AG08395 (cell line): ENCODE measurements around the gene ROR1.

Experiments
- DNase-seq: peaks from one replicate; pipeline ENCODE4 v3.0.0; 2012; ENCODE audit warnings: mixed read lengths, low spot score

The ROR1 gene

DNA sequence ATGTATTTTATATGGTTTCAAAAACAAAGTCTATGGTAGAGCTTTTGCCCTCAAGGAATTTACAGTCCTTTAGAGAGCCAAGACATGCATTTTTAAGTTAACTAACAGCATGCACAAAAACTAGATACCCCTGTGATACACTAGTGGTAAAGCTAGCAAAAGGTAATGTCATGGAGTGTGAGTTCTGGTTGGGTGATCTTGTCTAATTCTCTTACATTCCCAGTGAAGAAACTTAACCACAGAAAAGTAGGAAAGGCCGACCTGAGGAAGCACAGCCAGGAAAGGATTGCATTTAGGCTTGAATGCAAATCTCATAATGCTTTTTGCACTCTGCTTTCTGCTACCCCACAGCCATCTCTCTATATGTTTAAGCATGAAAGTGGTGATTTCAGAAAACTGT lies 202.2 kb downstream of the ROR1 start:
- DNase-seq: no peak

DNA sequence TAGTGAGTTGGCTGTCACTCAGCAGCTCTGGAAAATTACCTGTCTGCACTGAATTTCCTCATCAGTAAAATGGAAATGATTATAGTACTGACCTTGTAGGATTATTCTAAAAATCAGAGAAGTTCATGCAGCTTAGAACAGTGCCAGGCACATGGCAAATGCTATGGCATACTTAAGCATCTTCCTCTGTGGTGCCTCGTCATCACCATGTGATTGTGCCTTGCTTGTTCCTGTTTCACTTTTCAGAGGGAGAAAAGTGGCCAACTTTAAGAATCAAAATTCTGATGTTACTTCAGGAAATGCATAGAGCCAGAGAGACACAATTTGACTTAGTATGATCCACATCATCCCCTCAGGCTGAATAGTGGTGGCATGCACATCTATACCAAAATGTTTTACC lies 203.6 kb downstream of the ROR1 start:
- DNase-seq: no peak

- DNase-seq: no peak
Measured at GRCh38 chr1:63980740-63981407, 207.1 kb downstream of the ROR1 start.

GRCh38 chr1:63981408-63981773 lies 207.6 kb downstream of the ROR1 start:
- no peak for DNase-seq

GRCh38 chr1:63982201-63982600 lies 208.4 kb downstream of the ROR1 start:
- no peak for DNase-seq

GRCh38 chr1:63983391-63984256 lies 209.8 kb downstream of the ROR1 start:
- DNase-seq: no peak

GRCh38 chr1:63984257-63984929 lies 210.6 kb downstream of the ROR1 start:
- peak; percentile 47 for DNase-seq

- DNase-seq: no peak
Measured at GRCh38 chr1:63984930-63985290, 211.1 kb downstream of the ROR1 start.

- peak; percentile 72 for DNase-seq
Measured at GRCh38 chr1:63987014-63987627, 213.3 kb downstream of the ROR1 start.

DNA sequence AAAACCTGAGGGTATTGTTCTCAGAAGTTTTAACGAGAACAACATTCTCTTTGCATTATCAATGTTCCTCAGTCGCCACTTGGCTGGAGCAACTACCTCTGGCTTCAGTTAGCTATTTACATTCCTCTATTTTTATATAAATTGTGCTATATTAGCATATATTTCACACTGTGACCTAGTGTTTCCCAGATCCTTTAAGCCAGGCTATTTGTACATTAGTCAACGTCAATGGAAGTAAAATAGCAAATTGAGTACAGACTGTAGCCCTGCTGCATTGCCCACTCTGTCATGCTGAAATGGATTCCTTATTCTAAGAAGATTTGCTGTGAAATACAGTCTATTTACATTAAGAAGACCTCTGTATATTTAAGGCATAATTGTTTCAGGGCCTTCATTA lies 213.8 kb downstream of the ROR1 start:
- no peak for DNase-seq

DNA sequence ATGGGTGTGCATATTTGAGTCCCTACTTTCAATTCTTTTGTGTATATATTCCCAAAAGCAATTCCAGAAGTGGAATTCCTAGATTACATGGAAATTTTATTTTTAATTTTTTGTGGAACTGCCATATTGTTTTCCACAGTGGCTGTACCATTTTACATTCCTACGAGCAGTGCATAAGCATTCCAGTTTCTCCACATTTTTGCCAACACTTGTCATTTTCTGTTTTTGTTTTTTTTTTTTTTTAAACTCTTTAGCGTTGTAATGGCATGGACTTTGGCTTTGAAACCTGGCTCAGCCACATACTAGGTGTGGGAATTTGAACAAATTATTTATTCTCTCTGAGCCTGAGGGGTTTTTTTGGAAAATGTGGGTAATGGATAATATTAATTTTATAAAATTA lies 215.1 kb downstream of the ROR1 start:
- no peak for DNase-seq

DNA sequence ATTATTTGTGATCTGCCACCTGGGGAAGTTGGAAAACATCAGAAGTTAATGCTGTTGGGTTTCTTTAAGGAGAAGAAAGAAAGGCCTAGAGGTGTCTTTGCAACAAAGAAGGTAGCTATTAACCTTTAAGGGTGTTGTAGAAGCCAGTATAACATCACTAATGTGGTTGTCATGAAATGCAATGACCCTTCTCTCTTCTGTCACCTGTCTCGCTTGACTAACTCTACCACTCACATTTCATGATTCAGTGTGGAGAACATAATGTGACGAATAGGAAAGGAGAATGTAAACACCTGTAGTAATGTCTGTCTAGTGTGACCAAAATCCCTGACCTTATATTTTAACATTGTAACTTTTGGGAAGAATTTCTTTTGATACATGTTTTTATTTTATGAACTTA lies 217.9 kb downstream of the ROR1 start:
- DNase-seq: no peak

DNA sequence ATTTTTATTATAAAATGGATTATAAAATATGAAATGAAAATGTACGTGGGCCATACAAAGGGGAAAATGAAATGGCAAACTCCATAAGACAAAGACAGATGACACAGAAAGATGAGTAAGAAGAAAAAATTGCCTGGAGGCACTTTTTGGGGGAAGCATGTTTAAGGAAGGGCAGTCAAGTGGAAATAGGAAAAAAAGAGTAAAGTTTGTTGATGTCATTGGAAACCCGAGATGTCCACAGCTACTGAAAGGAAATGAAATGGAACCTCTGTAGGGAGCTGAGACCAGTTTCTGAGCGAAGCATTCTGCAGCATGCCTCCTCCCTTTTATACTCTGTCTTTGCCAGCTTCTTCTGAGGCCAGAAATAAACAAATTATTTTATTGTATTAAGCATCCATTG lies 226.2 kb downstream of the ROR1 start:
- DNase-seq: peak; percentile 22

GRCh38 chr1:64001038-64001437 lies 227.2 kb downstream of the ROR1 start:
- no peak for DNase-seq

DNA sequence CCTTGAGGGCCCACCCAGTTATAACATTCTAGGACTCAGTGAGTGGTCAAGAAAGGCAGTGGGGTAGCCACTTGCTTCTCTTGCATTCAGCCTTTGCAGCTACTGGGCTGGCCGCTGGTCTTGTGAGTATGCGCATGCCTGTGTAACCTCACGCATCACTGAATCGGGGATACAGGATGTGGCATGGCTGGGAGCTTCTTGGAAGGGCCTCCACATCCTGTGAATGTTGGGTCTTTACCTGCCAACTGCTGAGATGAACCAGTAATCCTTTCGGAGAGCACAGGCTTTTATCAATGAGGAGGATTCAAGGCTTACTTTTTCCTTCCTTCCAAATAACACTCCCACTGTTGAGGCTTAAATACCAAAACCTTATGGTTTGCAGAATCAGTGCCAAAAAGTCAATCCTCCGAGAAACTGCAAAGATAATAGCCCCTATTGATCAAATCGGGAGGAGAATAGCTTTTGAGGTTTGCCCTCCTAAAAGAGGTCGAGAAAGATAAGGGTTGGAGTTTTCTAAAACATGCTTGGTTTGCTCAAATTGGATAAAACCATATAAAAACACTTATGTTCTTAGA lies 230.7 kb downstream of the ROR1 start:
- DNase-seq: no peak

DNA sequence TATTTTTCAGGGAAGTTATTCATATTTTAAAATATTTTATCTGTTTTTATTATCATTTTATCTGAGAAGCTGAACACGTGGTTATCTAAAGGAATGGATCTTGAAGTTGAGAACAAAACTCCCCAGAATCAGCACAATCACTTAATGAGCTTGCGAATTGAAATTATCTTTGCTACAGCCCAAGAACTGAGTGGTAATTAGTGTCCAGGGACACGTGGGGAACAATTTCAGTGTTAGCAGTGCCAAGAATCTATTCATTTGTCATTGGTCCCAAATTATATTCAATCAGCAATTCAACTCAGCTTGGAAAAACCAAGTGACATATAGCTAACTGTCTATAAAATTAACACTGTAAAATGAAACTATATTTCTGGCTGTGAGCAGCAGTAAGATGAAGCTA lies 232.0 kb downstream of the ROR1 start:
- DNase-seq: no peak

DNA sequence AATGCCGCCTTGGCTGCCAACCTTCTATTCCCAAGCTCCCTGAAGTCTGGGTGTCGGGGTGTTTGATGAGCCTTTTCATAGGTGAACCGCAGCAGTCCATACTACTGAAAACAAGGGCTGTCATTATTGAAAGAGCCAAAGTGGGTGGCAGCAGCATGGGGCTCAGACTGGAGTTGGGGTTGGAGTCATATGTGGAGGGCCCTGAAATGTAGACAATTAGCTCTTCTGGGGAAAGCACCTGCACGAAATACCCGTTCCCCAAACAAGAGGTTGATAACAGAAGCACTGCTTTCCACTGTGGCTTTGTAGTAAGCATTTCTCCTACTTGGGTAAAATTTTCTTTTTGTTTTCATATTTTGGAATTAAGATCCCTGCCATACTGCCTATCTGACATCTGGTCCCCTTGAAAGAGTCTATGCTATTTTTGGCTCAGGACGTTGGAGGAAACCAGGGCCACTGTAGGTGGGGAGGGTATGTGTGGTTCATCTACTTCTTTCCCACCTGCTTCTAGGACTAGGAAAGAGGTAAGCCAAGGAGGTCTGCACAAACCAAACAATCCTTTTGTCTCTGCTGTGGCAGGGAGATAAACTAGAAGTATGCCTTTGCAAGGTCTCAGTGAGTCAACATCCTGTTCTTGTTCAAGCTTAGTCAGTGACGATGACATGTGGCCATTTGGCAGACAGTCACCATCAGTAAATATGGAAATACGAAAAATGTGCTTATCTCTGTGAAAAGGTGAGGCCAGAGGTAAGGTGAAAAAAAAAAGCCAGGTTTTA lies 232.6 kb downstream of the ROR1 start:
- DNase-seq: peak; percentile 76

DNA sequence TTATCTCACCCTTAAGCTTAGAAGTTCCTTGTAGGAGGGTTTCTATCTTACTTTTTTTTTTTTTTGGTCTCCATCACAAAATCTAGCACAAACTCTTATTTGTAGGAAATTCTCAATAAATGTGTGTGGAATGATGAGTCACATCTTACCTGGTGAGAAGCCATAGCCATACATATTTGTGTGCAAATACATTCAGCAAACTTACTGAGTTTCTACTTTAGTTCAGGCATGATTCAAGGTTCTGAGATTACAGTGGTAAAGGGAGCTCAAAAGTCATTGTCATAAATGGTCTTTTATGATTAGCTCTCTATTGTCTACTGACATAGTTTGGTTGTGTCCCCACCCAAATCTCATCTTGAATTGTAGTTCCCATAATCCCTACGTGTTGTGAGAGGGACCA lies 236.5 kb downstream of the ROR1 start:
- no peak for DNase-seq

DNA sequence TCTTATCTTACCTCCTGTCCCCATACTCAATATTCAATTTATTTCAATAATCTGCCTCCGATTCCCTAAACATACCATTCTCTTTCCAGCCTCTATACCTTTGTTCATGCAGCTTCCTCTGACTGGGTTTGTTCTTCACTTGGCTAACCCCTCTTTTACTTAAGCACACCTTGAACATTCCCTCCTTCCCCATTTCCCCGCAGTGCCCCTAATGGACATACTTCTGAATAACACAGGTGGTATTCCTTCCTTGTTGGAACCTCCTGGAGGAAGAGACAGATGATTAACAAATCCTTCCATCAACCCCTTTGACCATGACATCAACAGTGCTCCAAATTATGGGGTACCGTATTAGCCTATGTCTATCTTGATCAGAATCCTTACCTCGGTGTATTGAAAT lies 239.6 kb downstream of the ROR1 start:
- DNase-seq: no peak

DNA sequence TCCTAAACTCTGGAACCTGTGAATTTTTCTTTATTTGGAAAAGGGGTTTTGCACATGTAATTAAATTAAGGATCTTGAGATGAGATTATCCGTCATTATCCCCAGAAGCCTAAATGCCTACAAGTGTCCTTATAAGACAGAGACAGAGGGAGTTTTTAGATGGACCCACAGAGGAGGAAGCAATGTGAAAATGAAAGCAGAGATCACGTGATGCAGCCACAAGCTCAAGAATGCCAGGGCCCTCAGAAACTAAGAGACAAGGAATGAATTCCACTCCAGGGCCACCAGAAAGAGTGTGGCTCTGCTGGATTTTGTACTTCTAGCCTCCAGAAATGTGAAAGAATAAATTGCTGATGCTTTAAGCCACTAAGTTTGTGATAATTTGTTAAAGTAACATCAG lies 246.0 kb downstream of the ROR1 start:
- peak; percentile 83 for DNase-seq

GRCh38 chr1:64021066-64021465 lies 247.2 kb downstream of the ROR1 start:
- no peak for DNase-seq

- DNase-seq: no peak
Measured at GRCh38 chr1:64025051-64025450, 251.2 kb downstream of the ROR1 start.
